Left cardiac atrium (tissue), 4 donors: Measurements from ENCODE around the gene PCDHGA10. TPM values are rescaled to one million over a fixed set of nuclear protein-coding genes. Genes with fewer than 3 reads are reported as not detected.
"Not testable (repeated sequence)": the region's sequence is repeated elsewhere in the genome, so short reads cannot be mapped to it uniquely, and the experiment has no call there.

ENCODE experiments used
- ATAC-seq, 2 donors: fragments of 200-7000 bp; cut with Tn5 transposase; one replicate each; pipeline ENCODE4 v1.9.1; 2020; ENCODE audit warnings: mild to moderate bottlenecking in 2 of 2, moderate library complexity in 2 of 2
- DNase-seq: peaks from one replicate; pipeline ENCODE4 v3.0.0-alpha.2; 2020
- intact Hi-C, 2 donors: fragments of 100-400 bp; cut with DNase I; formaldehyde crosslinking; loops; one replicate each; pipeline versions ENCODE4 v1.14.1 to v1.15.1; 2022 to 2023
- long read RNA-seq: library from polyadenylated mRNA; unstranded; transcript quantifications from one replicate; pipeline ENCODE4 v2.0.0, GENCODE V29; 2021
- total RNA-seq, 2 donors: library from RNA; stranded (reverse); fragmentation: NEBNext Ultra II Directional; extraction: Animal tissue kit (Norgen Biotek cat#: 25700); gene quantifications; one replicate each; pipeline ENCODE4 v1.2.1, GENCODE V29; 2021
- donor health status: DM: no; HTN: yes; CAD: no.
- donor health status: DM: no; HTN: yes; CAD: no; lungs with severe emphysema.
- donor health status: DM: yes; HTN: yes; CAD: no.
- donor health status: Dilated cardiomyopathy.

PCDHGA10 gene
- 1 to 10 TPM; 3.3 to 4.6 TPM for total RNA-seq
- long read RNA-seq, result 0 reads

DNA sequence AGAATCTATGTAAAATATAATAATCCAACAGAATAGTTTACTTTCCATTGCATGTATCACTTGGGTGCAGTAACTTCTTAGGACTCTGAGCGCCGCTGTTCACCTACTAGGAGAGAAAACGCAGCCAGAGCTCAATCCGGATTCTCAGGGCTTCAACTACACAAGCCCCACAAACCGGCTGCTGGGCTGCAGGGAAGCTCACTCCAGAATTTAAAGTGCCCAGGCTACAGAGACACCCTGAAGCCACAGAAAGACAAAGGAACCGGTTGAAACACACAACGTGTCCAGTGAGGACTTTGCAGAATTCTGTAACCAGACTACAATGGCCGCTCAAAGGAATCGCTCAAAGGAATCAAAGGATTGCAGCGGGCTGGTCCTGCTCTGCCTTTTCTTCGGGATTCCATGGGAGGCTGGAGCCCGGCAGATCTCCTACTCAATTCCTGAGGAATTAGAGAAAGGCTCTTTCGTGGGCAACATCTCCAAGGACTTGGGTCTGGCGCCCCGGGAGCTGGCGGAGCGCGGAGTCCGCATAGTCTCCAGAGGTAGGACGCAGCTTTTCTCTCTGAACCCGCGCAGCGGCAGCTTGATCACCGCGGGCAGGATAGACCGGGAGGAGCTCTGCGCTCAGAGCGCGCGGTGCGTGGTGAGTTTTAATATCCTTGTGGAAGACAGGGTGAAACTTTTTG lies at the start of gene PCDHGA10:
Gene PCDHGA10, plus strand, starts transcription at position 134 of the 686 bp plus-strand sequence. Its CDS starts 189 bp downstream, at position 323.
- intact Hi-C loops, result loop anchor here in 1 of 2 donors (10.0 kb wide), 1 partner anchor 142 kb away; no protein-coding TSS in a partner anchor
- DNase-seq (no peak), ATAC-seq (peak; percentile 35 to 68)

DNA sequence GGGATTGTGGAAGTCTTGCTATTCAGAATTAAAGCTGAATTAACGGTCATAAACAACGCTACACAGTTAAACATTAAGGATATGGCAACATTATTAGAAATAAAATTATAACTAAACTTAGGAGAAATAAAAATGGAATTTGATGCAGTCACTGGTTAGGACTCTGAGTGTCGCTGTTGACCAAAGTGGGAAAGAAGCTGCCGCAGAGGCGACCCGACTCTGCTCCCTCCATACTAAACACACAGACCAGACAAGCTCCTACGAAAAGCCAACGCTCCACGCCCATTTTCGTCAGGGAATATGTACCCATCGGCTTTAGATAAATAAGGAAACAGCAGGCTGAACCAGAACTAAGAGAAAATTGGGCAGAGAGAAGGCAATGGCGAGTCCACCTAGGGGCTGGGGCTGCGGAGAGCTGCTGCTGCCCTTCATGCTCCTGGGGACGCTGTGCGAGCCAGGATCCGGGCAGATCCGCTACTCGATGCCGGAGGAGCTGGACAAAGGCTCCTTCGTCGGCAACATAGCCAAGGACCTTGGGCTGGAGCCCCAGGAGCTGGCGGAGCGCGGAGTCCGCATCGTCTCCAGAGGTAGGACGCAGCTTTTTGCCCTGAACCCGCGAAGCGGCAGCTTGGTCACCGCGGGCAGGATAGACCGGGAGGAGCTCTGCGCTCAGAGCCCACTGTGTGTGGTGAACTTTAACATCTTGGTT lies 48.7 kb upstream of the PCDHGA10 start, which contains the start of gene PCDHGA5:
Gene PCDHGA5, plus strand, starts transcription at position 211 of the 709 bp plus-strand sequence. Its CDS starts 169 bp downstream, at position 380.
- no peak for DNase-seq
- ATAC-seq, result no peak
- intact Hi-C loops, result no loop called here

DNA sequence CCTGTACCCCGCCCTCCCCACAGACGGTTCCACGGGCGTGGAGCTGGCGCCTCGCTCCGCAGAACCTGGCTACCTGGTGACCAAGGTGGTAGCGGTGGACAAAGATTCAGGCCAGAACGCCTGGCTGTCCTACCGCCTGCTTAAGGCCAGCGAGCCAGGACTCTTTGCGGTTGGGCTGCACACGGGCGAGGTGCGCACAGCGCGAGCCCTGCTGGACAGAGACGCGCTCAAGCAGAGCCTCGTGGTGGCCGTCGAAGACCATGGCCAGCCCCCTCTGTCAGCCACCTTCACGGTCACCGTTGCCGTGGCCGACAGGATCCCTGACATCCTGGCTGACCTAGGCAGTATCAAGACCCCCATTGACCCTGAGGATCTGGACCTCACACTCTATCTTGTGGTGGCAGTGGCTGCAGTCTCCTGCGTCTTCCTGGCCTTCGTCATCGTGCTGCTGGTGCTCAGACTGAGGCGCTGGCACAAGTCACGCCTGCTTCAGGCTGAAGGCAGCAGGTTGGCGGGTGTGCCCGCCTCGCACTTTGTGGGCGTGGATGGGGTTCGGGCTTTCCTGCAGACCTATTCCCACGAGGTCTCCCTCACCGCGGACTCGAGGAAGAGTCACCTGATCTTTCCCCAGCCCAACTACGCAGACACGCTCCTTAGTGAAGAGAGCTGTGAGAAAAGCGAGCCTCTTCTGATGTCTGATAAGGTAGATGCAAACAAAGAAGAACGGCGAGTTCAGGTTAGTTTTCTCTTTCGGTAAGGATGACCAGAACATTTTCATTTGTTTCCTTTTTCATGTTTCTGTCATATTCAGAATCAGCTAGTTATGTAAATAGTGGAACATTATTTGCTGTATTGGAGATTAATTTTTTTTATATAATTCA lies 46.5 kb upstream of the PCDHGA10 start:
- DNase-seq, result no peak
- no peak for ATAC-seq
- intact Hi-C loops, result no loop called here

DNA sequence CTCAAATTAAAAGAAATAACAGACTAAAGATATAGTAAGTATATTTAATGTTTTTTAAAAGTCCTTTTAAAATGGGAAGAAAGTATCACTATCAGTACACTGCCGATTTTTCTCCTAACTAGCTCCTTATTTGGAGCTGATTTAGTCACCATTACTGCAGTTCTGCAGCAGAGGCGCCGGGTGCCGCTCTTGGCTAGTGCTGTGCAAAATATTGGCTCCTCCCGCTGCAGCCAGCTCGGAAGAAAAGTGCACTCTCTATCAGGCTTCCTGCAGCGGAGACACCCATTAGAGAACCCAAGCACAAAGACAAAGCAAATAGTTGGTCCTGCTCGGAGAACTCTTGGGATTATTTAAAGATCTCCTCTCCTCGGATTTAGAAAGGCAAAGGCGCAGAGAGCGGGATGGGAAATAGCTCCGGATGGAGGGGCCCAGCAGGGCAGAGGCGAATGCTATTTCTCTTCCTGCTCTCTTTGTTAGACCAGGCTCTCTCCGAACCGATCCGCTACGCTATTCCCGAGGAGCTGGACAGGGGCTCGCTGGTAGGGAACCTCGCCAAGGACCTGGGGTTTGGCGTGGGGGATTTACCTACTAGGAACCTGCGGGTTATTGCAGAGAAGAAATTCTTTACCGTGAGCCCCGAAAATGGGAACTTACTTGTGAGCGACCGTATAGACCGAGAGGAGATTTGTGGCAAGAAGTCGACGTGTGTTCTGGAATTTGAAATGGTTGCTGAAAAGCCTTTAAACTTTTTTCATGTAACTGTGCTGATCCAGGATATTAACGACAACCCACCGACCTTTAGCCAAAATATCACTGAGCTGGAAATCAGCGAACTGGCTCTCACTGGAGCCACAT lies 42.6 kb upstream of the PCDHGA10 start, which contains the start of gene PCDHGB3:
Gene PCDHGB3, plus strand, starts transcription at position 249 of the 855 bp plus-strand sequence. Its CDS starts 153 bp downstream, at position 402.
- intact Hi-C loops, result no loop called here
- DNase-seq (peak; percentile 49), ATAC-seq (peak; percentile 86 to 90)

DNA sequence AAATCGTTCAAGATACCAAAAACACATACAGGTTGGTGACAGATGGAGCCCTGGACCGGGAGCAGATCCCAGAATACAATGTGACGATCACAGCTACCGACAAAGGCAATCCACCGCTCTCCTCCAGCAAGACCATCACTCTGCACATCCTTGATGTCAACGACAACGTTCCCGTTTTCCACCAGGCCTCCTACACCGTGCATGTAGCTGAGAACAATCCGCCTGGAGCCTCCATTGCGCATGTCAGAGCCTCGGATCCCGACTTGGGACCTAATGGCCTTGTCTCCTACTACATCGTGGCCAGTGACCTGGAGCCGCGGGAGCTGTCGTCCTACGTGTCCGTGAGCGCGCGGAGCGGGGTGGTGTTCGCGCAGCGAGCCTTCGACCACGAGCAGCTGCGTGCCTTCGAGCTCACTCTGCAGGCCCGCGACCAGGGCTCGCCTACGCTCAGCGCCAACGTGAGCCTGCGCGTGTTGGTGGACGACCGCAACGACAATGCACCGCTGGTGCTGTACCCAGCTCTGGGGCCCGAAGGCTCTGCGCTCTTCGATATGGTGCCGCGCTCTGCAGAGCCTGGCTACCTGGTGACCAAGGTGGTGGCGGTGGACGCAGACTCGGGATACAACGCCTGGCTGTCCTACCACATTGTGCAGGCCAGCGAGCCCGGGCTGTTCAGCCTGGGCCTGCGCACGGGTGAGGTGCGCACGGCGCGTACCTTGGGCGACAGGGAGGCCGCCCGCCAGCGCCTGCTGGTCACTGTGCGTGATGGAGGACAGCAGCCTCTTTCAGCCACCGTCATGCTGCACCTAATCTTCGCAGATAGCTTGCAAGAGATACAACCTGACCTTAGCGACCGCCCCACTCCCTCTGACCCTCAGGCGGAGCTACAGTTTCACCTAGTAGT lies 41.0 kb upstream of the PCDHGA10 start:
- intact Hi-C loops, result no loop called here
- ATAC-seq (peak in 1 of 2 donors; percentile 21), DNase-seq (no peak)

DNA sequence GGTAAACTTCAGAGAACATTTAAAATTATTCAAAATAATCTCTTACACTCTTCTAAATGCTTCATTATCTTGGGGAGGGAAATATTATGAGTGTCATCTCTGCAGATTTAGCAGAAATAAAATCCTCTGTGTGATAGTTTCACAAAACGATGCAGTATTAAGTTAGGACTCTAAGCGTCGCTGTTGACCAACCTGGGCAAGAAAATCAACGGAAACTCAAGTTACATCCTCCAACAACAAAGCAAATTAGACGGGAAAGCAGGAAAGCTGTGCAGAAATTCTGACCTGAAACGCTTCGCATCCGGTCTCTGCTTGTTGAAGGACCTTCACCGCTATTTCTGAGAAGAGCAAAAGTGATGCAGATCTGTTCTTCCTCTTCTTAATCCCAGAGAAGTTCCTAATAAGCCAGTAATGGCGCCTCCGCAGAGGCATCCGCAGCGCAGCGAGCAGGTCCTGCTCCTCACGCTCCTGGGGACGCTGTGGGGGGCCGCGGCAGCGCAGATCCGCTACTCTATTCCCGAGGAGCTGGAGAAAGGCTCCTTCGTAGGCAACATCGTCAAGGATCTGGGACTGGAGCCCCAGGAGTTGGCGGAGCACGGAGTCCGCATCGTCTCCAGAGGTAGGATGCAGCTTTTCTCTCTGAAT lies 39.0 kb upstream of the PCDHGA10 start, which contains the start of gene PCDHGA6:
Gene PCDHGA6, plus strand, starts transcription at position 219 of the 645 bp plus-strand sequence. Its CDS starts 193 bp downstream, at position 412.
- intact Hi-C loops, result no loop called here
- ATAC-seq (no peak), DNase-seq (no peak)

DNA sequence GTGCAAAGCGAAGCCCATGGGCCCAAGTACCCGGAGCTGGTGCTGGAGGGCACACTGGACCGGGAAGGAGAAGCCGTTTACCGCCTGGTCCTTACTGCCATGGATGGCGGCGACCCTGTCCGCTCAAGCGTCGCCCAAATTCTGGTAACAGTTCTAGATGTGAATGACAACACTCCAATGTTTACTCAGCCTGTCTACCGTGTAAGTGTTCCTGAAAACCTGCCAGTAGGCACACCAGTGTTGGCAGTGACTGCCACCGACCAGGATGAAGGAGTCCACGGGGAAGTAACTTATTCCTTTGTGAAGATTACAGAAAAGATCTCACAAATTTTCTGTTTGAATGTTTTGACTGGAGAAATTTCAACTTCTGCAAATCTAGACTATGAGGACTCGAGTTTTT lies 38.2 kb upstream of the PCDHGA10 start:
- no peak for ATAC-seq
- intact Hi-C loops, result no loop called here
- no peak for DNase-seq

DNA sequence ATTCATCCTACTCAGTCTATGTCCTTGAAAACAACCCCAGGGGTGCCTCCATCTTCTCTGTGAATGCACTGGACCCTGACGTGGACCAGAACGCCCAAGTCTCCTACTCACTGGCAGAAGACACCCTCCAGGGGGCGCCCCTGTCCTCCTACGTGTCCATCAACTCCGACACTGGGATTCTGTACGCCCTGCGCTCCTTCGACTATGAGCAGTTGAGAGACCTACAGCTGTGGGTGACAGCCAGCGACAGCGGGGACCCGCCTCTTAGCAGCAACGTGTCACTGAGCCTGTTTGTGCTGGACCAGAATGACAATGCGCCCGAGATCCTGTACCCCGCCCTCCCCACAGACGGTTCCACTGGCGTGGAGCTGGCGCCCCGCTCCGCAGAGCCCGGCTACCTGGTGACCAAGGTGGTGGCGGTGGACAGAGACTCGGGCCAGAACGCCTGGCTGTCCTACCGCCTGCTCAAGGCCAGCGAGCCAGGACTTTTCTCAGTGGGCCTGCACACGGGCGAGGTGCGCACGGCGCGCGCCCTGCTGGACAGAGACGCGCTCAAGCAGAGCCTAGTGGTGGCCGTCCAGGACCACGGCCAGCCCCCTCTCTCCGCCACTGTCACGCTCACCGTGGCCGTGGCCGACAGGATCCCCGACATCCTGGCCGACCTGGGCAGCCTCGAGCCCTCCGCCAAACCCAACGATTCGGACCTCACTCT lies 37.2 kb upstream of the PCDHGA10 start:
- ATAC-seq, intact Hi-C loops, DNase-seq: not testable (repeated sequence)

DNA sequence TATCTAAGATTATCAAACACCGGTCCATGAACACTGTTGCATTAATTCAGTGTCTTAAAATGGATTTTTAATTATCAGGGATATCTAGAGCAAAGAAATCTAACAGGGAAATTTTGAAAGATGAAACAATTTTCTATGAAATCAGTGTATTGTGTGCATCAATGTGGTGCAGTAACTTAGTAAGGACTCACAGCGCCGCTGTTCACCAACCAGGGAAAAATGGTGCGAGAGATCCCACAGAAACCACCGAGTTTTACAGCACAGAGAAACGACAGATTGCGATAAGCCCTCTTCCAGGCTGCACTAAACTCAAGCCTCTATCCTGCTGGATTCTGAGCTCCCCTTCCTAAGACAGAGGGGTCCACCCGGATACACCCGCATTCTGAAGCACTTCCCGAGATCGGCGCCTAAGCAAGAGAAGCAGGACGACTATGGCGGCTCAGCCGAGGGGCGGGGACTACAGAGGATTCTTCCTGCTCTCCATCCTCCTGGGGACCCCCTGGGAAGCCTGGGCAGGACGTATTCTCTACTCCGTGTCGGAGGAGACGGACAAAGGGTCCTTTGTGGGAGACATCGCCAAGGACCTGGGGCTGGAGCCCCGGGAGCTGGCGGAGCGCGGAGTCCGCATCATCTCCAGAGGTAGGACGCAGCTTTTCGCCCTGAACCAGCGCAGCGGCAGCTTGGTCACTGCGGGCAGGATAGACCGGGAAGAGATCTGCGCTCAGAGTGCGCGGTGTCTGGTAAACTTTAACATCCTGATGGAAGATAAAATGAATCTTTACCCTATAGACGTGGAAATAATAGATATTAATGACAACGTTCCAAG lies 30.1 kb upstream of the PCDHGA10 start, which contains the start of gene PCDHGA7:
Gene PCDHGA7, plus strand, starts transcription at position 274 of the 826 bp plus-strand sequence. Its CDS starts 158 bp downstream, at position 432.
- intact Hi-C loops, result no loop called here
- ATAC-seq, result peak in 1 of 2 donors; percentile 34
- no peak for DNase-seq

DNA sequence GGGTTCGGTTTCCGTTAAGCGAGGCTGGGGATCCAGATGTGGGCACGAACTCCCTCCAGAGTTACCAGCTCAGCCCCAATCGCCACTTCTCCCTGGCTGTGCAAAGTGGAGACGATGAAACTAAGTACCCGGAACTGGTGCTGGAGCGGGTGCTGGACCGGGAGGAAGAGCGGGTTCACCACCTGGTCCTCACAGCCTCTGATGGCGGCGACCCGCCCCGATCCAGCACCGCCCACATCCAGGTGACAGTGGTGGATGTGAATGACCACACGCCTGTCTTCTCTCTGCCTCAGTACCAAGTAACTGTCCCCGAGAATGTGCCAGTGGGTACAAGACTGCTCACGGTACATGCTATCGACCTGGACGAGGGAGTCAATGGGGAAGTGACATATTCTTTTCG lies 29.4 kb upstream of the PCDHGA10 start:
- ATAC-seq (no peak), DNase-seq (no peak)
- intact Hi-C loops, result no loop called here

DNA sequence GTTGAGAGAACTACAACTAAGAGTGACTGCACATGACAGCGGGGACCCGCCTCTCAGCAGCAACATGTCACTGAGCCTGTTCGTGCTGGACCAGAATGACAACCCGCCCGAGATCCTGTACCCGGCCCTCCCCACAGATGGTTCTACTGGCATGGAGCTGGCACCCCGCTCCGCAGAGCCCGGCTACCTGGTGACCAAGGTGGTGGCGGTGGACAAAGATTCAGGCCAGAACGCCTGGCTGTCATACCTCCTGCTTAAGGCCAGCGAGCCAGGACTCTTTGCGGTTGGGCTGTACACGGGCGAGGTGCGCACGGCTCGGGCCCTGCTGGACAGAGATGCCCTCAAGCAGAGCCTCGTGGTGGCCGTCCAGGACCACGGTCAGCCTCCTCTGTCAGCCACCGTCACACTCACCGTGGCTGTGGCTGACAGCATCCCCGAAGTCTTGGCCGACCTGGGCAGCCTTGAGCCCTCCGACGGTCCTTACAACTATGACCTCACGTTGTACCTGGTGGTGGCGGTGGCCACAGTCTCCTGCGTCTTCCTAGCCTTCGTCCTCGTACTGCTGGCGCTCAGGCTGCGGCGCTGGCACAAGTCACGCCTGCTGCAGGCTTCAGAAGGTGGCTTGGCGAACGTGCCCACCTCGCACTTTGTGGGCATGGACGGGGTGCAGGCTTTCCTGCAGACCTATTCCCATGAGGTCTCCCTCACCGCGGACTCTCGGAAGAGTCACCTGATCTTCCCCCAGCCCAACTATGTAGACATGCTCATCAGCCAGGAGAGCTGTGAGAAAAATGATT lies 28.1 kb upstream of the PCDHGA10 start:
- ATAC-seq, result no peak
- DNase-seq, result no peak

DNA sequence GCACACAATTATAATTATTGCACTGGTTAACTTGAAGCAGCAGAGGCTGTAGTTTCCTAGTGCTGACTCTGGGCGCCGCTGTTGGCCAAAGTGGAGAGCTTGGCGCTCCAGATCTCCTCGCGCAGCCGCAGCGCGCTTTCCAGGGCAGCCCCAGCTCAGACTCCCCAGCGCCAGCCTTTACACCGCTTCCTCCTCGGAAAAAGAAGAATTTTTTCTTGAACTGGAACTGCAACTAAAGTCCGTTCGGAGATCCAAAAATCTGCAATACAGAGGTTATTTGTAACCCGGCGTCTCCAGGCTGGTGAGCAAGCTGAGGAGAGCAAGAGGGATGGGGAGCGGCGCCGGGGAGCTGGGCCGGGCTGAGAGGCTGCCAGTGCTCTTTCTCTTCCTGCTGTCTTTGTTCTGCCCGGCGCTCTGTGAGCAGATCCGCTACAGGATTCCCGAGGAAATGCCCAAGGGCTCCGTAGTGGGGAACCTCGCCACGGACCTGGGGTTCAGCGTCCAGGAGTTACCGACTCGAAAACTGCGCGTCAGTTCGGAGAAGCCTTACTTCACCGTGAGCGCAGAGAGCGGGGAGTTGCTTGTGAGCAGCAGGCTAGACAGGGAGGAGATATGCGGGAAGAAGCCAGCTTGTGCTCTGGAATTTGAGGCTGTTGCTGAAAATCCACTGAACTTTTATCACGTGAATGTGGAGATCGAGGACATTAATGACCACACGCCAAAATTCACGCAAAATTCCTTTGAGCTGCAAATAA lies 25.1 kb upstream of the PCDHGA10 start, which contains the start of gene PCDHGB4:
Gene PCDHGB4, plus strand, starts transcription at position 142 of the 755 bp plus-strand sequence. Its CDS starts 187 bp downstream, at position 329.
- peak; percentile 76 to 85 for ATAC-seq
- DNase-seq, intact Hi-C loops: not testable (repeated sequence)

More for the DNA sequence above, 28.1 kb upstream of the PCDHGA10 start:
- intact Hi-C loops, result no loop called here

DNA sequence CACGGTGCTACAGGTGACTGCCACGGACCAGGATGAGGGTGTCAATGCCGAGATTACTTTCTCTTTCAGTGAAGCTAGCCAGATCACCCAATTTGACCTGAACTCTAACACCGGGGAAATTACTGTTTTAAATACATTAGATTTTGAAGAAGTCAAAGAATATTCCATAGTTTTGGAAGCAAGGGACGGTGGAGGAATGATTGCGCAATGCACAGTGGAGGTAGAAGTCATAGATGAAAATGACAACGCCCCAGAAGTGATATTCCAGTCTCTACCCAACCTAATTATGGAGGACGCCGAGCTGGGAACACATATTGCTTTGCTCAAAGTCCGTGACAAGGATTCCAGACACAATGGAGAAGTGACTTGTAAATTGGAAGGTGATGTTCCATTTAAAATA lies 24.1 kb upstream of the PCDHGA10 start:
- intact Hi-C loops, result no loop called here
- DNase-seq, result no peak
- no peak for ATAC-seq
